ENCODE data around the gene INO80. TPM values are rescaled to one million over a fixed set of nuclear protein-coding genes. Genes with fewer than 3 reads are reported as not detected.

INO80 gene
- total RNA-seq, 2 experiments from 2014 or later = 31.7 to 35.1 TPM

DNA sequence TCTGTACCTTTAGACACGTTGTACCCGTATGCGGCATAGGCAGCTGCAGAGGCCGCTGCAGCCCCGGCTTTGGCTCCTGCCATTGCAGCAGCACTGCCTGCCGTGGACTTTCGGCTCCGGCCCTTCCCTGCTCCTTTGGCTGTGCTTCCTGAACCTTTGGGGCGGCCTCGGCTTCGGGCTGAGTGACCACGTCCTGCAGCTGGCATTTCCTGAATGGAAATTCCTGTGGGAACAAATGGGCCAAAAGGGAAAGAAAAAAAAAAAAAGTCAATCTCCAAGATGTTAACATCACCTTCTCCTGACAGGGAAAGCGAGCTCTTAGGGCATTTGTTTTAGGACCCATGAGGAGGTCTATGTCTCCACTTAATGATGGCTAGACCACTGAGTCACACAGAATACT is 133.2 kb downstream of the INO80 start:
- H2AFZ ChIP-seq (ENCODE audit: low read length) = no peak overlapping the region
- H4K20me1 ChIP-seq (ENCODE audit: insufficient read depth, low read length) = no peaks in the 10 kb centered on the region
- no peak overlapping the region for H3K4me3 ChIP-seq (ENCODE audit: low read depth, low read length, poor library complexity, severe bottlenecking)
- CTCF ChIA-PET (ENCODE audit: unreplicated experiment) = no interaction called here
- no peak overlapping the region for H3K4me2 ChIP-seq (ENCODE audit: low read length)
- H3K9me3 ChIP-seq (ENCODE audit: low read length) = no peaks in the 10 kb centered on the region
- peaks cover 100% of the 10 kb centered on the region for H3K36me3 ChIP-seq (ENCODE audit: insufficient read depth, low read length)
- no peak overlapping the region for H3K27ac ChIP-seq (ENCODE audit: low read depth, low read length, poor library complexity, severe bottlenecking)
- no peaks in the 10 kb centered on the region for H3K79me2 ChIP-seq (ENCODE audit: insufficient read depth, low read depth, low read length)
- no TSS peak for BruUV-seq (replicated peaks)
- intact Hi-C loops (cut with micrococcal nuclease; ENCODE audit: unreplicated experiment) = no loop called here
- no peak for TF ChIP-seq EZH2phosphoT487 (IDR thresholded peaks at IDR 0.05; ENCODE audit: borderline replicate concordance, low read depth, low read length)
- TF ChIP-seq, protein P1, sequence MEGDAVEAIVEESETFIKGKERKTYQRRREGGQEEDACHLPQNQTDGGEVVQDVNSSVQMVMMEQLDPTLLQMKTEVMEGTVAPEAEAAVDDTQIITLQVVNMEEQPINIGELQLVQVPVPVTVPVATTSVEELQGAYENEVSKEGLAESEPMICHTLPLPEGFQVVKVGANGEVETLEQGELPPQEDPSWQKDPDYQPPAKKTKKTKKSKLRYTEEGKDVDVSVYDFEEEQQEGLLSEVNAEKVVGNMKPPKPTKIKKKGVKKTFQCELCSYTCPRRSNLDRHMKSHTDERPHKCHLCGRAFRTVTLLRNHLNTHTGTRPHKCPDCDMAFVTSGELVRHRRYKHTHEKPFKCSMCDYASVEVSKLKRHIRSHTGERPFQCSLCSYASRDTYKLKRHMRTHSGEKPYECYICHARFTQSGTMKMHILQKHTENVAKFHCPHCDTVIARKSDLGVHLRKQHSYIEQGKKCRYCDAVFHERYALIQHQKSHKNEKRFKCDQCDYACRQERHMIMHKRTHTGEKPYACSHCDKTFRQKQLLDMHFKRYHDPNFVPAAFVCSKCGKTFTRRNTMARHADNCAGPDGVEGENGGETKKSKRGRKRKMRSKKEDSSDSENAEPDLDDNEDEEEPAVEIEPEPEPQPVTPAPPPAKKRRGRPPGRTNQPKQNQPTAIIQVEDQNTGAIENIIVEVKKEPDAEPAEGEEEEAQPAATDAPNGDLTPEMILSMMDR (conservative IDR thresholded peaks at IDR 0.05; ENCODE audit: low read length) = no peak
- no peaks in the 10 kb centered on the region for H3K9me2 ChIP-seq (ENCODE audit: insufficient read depth, low read length)
- no peaks in the 10 kb centered on the region for H3K4me1 ChIP-seq (ENCODE audit: insufficient read depth, low read length, poor library complexity, severe bottlenecking)
- POLR2A ChIA-PET = interaction anchor here (0.6 kb wide), 2 partner anchors 22 to 32 kb away, joined by 3 to 6 read pairs; no protein-coding TSS in a partner anchor
- no peak for DNase-seq (ENCODE audit: low spot score)

DNA sequence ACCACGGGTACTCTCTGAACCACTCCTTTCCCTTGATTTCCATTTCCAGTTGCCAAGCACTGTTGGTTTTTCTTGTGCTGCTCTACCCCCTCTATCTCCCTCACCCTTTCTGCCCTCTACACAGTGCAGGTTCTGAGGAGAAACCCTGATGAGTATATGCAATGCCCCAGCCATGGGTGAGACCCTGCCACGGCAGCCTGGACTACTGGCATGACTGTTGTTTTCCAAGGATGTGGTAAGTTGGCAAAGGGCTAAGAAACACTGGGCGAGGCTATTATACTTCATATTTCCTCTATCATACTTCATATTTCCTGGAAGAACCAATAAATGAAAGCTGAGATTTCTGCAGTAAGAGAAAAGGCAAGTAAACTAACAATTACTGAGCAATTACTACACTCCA is 134.9 kb downstream of the INO80 start:
- no peaks in the 10 kb centered on the region for H3K4me1 ChIP-seq (ENCODE audit: insufficient read depth, low read length, poor library complexity, severe bottlenecking)
- no peak overlapping the region for H3K4me2 ChIP-seq (ENCODE audit: low read length)
- ChIA-PET POLR2A (interaction anchor here (0.9 kb wide), 1 partner anchor 17 kb away, joined by 3 read pairs; no protein-coding TSS in a partner anchor), CTCF (ENCODE audit: unreplicated experiment) (interaction anchor here (1.0 kb wide), 1 partner anchor 28 kb away, joined by 3 read pairs; the partner anchor contains the start of gene CHAC1)
- TF ChIP-seq, protein P1 (conservative IDR thresholded peaks at IDR 0.05; ENCODE audit: low read length) = no peak
- TF ChIP-seq EZH2phosphoT487 (IDR thresholded peaks at IDR 0.05; ENCODE audit: borderline replicate concordance, low read depth, low read length) = no peak
- H4K20me1 ChIP-seq (ENCODE audit: insufficient read depth, low read length) = no peaks in the 10 kb centered on the region
- no peaks in the 10 kb centered on the region for H3K9me3 ChIP-seq (ENCODE audit: low read length)
- H3K27ac ChIP-seq (ENCODE audit: low read depth, low read length, poor library complexity, severe bottlenecking) = no peak overlapping the region
- no TSS peak for BruUV-seq (replicated peaks)
- no peak for DNase-seq (ENCODE audit: low spot score)
- peaks cover 99% of the 10 kb centered on the region for H3K36me3 ChIP-seq (ENCODE audit: insufficient read depth, low read length)
- H3K9me2 ChIP-seq (ENCODE audit: insufficient read depth, low read length) = no peaks in the 10 kb centered on the region
- no peak overlapping the region for H2AFZ ChIP-seq (ENCODE audit: low read length)
- no peaks in the 10 kb centered on the region for H3K79me2 ChIP-seq (ENCODE audit: insufficient read depth, low read depth, low read length)
- H3K4me3 ChIP-seq (ENCODE audit: low read depth, low read length, poor library complexity, severe bottlenecking) = no peak overlapping the region
- intact Hi-C loops (cut with micrococcal nuclease; ENCODE audit: unreplicated experiment) = no loop called here

DNA sequence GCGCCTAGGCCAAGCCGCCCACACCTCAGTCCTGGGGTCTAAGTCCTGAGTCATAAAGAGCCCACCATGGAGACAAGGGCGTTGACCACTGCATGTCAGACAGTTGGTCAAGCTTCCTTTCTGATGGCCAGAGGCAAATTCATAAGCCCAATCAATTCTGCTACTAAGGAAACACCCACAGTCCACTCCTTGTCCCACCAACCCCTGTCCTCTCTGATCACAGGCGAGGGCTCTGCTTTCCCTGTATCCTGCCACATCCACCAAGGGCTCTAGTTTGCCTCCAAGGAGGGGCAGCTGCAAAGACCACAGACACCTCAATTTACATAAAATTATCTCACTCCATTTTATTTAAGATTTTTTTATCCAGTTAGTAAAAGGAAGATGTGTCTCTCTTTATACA is 137.5 kb downstream of the INO80 start:
- DNase-seq (ENCODE audit: low spot score) = no peak
- ChIA-PET CTCF (ENCODE audit: unreplicated experiment) (no interaction called here), POLR2A (no interaction called here)
- H3K4me1 ChIP-seq (ENCODE audit: insufficient read depth, low read length, poor library complexity, severe bottlenecking) = no peaks in the 10 kb centered on the region
- TF ChIP-seq EZH2phosphoT487 (IDR thresholded peaks at IDR 0.05; ENCODE audit: borderline replicate concordance, low read depth, low read length) = no peak
- TF ChIP-seq, protein P1 (conservative IDR thresholded peaks at IDR 0.05; ENCODE audit: low read length) = no peak
- no peaks in the 10 kb centered on the region for H3K9me3 ChIP-seq (ENCODE audit: low read length)
- no peak overlapping the region for H2AFZ ChIP-seq (ENCODE audit: low read length)
- H3K79me2 ChIP-seq (ENCODE audit: insufficient read depth, low read depth, low read length) = no peaks in the 10 kb centered on the region
- H3K9me2 ChIP-seq (ENCODE audit: insufficient read depth, low read length) = no peaks in the 10 kb centered on the region
- no peak overlapping the region for H3K4me2 ChIP-seq (ENCODE audit: low read length)
- H3K27ac ChIP-seq (ENCODE audit: low read depth, low read length, poor library complexity, severe bottlenecking) = no peak overlapping the region
- no peak overlapping the region for H3K4me3 ChIP-seq (ENCODE audit: low read depth, low read length, poor library complexity, severe bottlenecking)
- no peaks in the 10 kb centered on the region for H4K20me1 ChIP-seq (ENCODE audit: insufficient read depth, low read length)
- BruUV-seq (replicated peaks) = no TSS peak
- H3K36me3 ChIP-seq (ENCODE audit: insufficient read depth, low read length) = peaks cover 80% of the 10 kb centered on the region
- intact Hi-C loops (cut with micrococcal nuclease; ENCODE audit: unreplicated experiment) = no loop called here

Measured in OCI-LY7 (cell line).